HEK293 (cell line): ENCODE results near the gene COX7B2.

ENCODE experiments used
- CTCF ChIA-PET: fragments of 350-600 bp; formaldehyde crosslinking; extraction: SDS; loops from one replicate; lab custom pipeline; 2021; ENCODE audit warnings: antibody characterized with exemption; lab: Yijun Ruan, JAX
- POLR2A ChIA-PET: fragments of 300-600 bp; formaldehyde crosslinking; extraction: SDS; loops from one replicate; lab custom pipeline; 2020; ENCODE audit warnings: antibody characterized with exemption, inconsistent platforms; lab: Yijun Ruan, JAX
- H3K27ac ChIP-seq: fragments of 200-500 bp; sonication (Bioruptor generic); 2 replicates; pipeline ENCODE4 v1.5.1; 2014; ENCODE audit warnings: low read depth, low read length, control low read depth, inconsistent platforms; ENCODE audit errors: extremely low read depth
- H3K36me3 ChIP-seq, 2 experiments: fragments of 200-500 bp in 1 of 2; sonication (Bioruptor generic) in 1 of 2; 1 replicate in 1 of 2; 2 replicates in 1 of 2; pipeline ENCODE4 v1.5.1; 2014 to 2017; ENCODE audit warnings: inconsistent platforms in 2 of 2, low read length in 2 of 2; ENCODE audit not compliant: control insufficient read depth in 2 of 2, insufficient read depth in 1 of 2
- H3K4me1 ChIP-seq: fragments of 200-500 bp; sonication (Bioruptor generic); 2 replicates; pipeline ENCODE4 v1.5.1; 2014; ENCODE audit warnings: mild to moderate bottlenecking, low read length, inconsistent platforms; ENCODE audit not compliant: control insufficient read depth, insufficient read depth
- H3K4me3 ChIP-seq: 2 replicates; pipeline ENCODE4 v1.5.1; 2011; ENCODE audit warnings: low read depth, mild to moderate bottlenecking, control low read depth, low read length, moderate library complexity
- H3K9me3 ChIP-seq: fragments of 200-500 bp; sonication (Bioruptor generic); 2 replicates; pipeline ENCODE4 v1.5.1; 2014; ENCODE audit warnings: low read depth, low read length, inconsistent platforms; ENCODE audit not compliant: control insufficient read depth, insufficient read depth
- EGR2 ChIP-seq: fragments of 450-650 bp; formaldehyde crosslinking; IDR thresholded peaks from 2 replicates; pipeline ENCODE4 v1.5.1; 2016; ENCODE audit warnings: low read depth, missing biosample characterization, missing genetic modification characterization
- FEZF1 ChIP-seq: fragments of 450-650 bp; formaldehyde crosslinking; IDR thresholded peaks from 2 replicates; pipeline ENCODE4 v1.5.1; 2016; ENCODE audit warnings: missing biosample characterization, missing genetic modification characterization
- MEIS1 ChIP-seq: sonication (generic); formaldehyde crosslinking; IDR thresholded peaks from 2 replicates; pipeline ENCODE4 v1.8.1; 2022; ENCODE audit warnings: missing genetic modification reagents, mild to moderate bottlenecking, borderline replicate concordance
- SCRT1 ChIP-seq: fragments of 450-650 bp; formaldehyde crosslinking; IDR thresholded peaks from 2 replicates; pipeline ENCODE4 v1.5.1; 2016; ENCODE audit warnings: missing biosample characterization, missing genetic modification characterization, borderline replicate concordance
- SP2 ChIP-seq: fragments of 450-650 bp; formaldehyde crosslinking; IDR thresholded peaks from 2 replicates; pipeline ENCODE4 v1.5.1; 2016; ENCODE audit warnings: missing biosample characterization, missing genetic modification characterization
- ZBTB1 ChIP-seq: fragments of 450-650 bp; formaldehyde crosslinking; IDR thresholded peaks from 2 replicates; pipeline ENCODE4 v1.5.1; 2016; ENCODE audit warnings: missing biosample characterization, missing genetic modification characterization
- ZBTB26 ChIP-seq: fragments of 450-650 bp; formaldehyde crosslinking; optimal IDR thresholded peaks from 2 replicates; pipeline ENCODE3; 2016; ENCODE audit warnings: missing biosample characterization, mild to moderate bottlenecking, missing genetic modification characterization
- ZBTB44 ChIP-seq: fragments of 450-650 bp; IDR thresholded peaks from 2 replicates; pipeline ENCODE4 v1.5.1; 2018; ENCODE audit warnings: missing biosample characterization, mild to moderate bottlenecking, missing genetic modification characterization
- ZIC2 ChIP-seq: fragments of 450-650 bp; formaldehyde crosslinking; IDR thresholded peaks from 2 replicates; pipeline ENCODE4 v1.5.1; 2016; ENCODE audit warnings: missing biosample characterization, missing genetic modification characterization
- ZNF146 ChIP-seq: fragments of 450-650 bp; formaldehyde crosslinking; IDR thresholded peaks from 2 replicates; pipeline ENCODE4 v1.5.1; 2016; ENCODE audit warnings: missing biosample characterization, missing genetic modification characterization
- ZNF16 ChIP-seq: fragments of 450-650 bp; formaldehyde crosslinking; IDR thresholded peaks from 2 replicates; pipeline ENCODE4 v1.5.1; 2016; ENCODE audit warnings: low read depth, missing biosample characterization, missing genetic modification characterization
- ZNF19 ChIP-seq: fragments of 450-650 bp; formaldehyde crosslinking; IDR thresholded peaks from 2 replicates; pipeline ENCODE4; 2016; ENCODE audit warnings: missing biosample characterization, missing genetic modification characterization, low read depth
- ZNF266 ChIP-seq: fragments of 450-650 bp; formaldehyde crosslinking; IDR thresholded peaks from 2 replicates; pipeline ENCODE4 v1.5.1; 2016; ENCODE audit warnings: missing biosample characterization, missing genetic modification characterization, low read depth
- ZNF362 ChIP-seq: fragments of 450-650 bp; formaldehyde crosslinking; IDR thresholded peaks from 2 replicates; pipeline ENCODE4 v1.5.1; 2016; ENCODE audit warnings: missing biosample characterization, missing genetic modification characterization
- ZNF391 ChIP-seq: fragments of 450-650 bp; formaldehyde crosslinking; IDR thresholded peaks from 2 replicates; pipeline ENCODE4 v1.5.1; 2016; ENCODE audit warnings: low read depth, missing biosample characterization, missing genetic modification characterization, borderline replicate concordance
- ZNF398 ChIP-seq: fragments of 450-650 bp; formaldehyde crosslinking; IDR thresholded peaks from 2 replicates; pipeline ENCODE4 v1.5.1; 2017; ENCODE audit warnings: missing biosample characterization, missing genetic modification characterization
- ZNF600 ChIP-seq: fragments of 450-650 bp; formaldehyde crosslinking; IDR thresholded peaks from 2 replicates; pipeline ENCODE4 v1.5.1; 2016; ENCODE audit warnings: missing biosample characterization, missing genetic modification characterization
- ZNF629 ChIP-seq: fragments of 450-650 bp; formaldehyde crosslinking; IDR thresholded peaks from 2 replicates; pipeline ENCODE4 v1.5.1; 2017; ENCODE audit warnings: missing biosample characterization, missing genetic modification characterization
- ZNF785 ChIP-seq: fragments of 450-650 bp; formaldehyde crosslinking; IDR thresholded peaks from 2 replicates; pipeline ENCODE4 v1.5.1; 2016; ENCODE audit warnings: missing biosample characterization, missing genetic modification characterization
- ZNF830 ChIP-seq: fragments of 450-650 bp; IDR thresholded peaks from 2 replicates; pipeline ENCODE4 v1.5.0; 2018; ENCODE audit warnings: missing biosample characterization, missing genetic modification characterization, low read depth, mild to moderate bottlenecking, moderate library complexity
- ZSCAN16 ChIP-seq: fragments of 450-650 bp; formaldehyde crosslinking; IDR thresholded peaks from 2 replicates; pipeline ENCODE4 v1.5.1; 2016; ENCODE audit warnings: missing biosample characterization, missing genetic modification characterization
- ZXDB ChIP-seq: fragments of 450-650 bp; formaldehyde crosslinking; IDR thresholded peaks from 2 replicates; pipeline ENCODE4 v1.5.1; 2016; ENCODE audit warnings: missing biosample characterization, missing genetic modification characterization

COX7B2 gene

GRCh38 chr4:46947541-46947940 lies 38.5 kb upstream of the COX7B2 start:
- POLR2A ChIA-PET: no interaction called here
- Histone ChIP-seq H3K9me3 (no peaks in the 10 kb centered on the region), H3K27ac (no peak overlapping the region), H3K36me3 (no peaks in the 10 kb centered on the region), H3K4me3 (no peak overlapping the region)
- TF ChIP-seq FEZF1 (tag by site-specific recombination) (no peak), ZNF398 (tag by site-specific recombination) (no peak), ZNF16 (tag by site-specific recombination) (no peak), ZNF19 (no peak), SP2 (tag by site-specific recombination) (no peak), SCRT1 (tag by site-specific recombination) (no peak), ZBTB44 (tag by site-specific recombination) (no peak), ZXDB (tag by site-specific recombination) (no peak), EGR2 (no peak), ZNF785 (tag by site-specific recombination) (no peak)
- TF ChIP-seq, all 188 proteins: peak for 0
- CTCF ChIA-PET: no interaction called here
- no peaks in the 10 kb centered on the region for H3K4me1 ChIP-seq

GRCh38 chr4:46946919-46947536 lies 38.0 kb upstream of the COX7B2 start:
- POLR2A ChIA-PET: no interaction called here
- H3K4me3 ChIP-seq: no peak overlapping the region
- TF ChIP-seq ZNF266 (tag by site-specific recombination) (no peak), ZBTB1 (no peak), ZNF830 (tag by site-specific recombination) (no peak)
- H3K9me3 ChIP-seq: no peaks in the 10 kb centered on the region
- no peaks in the 10 kb centered on the region for H3K36me3 ChIP-seq
- no peak overlapping the region for H3K27ac ChIP-seq
- CTCF ChIA-PET: no interaction called here
- H3K4me1 ChIP-seq: no peaks in the 10 kb centered on the region

- H3K36me3 ChIP-seq: no peaks in the 10 kb centered on the region
- CTCF ChIA-PET: interaction anchor here (0.6 to 1.2 kb wide), 2 partner anchors 13 to 766 kb away, joined by 3 read pairs; no protein-coding TSS in a partner anchor
- no peak overlapping the region for H3K27ac ChIP-seq
- POLR2A ChIA-PET: no interaction called here
- no peak overlapping the region for H3K4me3 ChIP-seq
- H3K9me3 ChIP-seq: no peaks in the 10 kb centered on the region
- no peak for TF ChIP-seq ZNF600 (tag by site-specific recombination)
- no peak for TF ChIP-seq ZBTB26 (tag by site-specific recombination)
- TF ChIP-seq ZSCAN16 (tag by site-specific recombination): no peak
- TF ChIP-seq ZIC2: no peak
- no peak for TF ChIP-seq ZNF146 (tag by site-specific recombination)
- no peak for TF ChIP-seq ZBTB1
- no peak for TF ChIP-seq ZNF629 (tag by site-specific recombination)
- TF ChIP-seq MEIS1 (CRISPR knock-in tag): no peak
- TF ChIP-seq ZNF362 (tag by site-specific recombination): no peak
- no peak for TF ChIP-seq ZNF391 (tag by site-specific recombination)
- H3K4me1 ChIP-seq: no peaks in the 10 kb centered on the region
Measured at GRCh38 chr4:46945062-46945461, 36.0 kb upstream of the COX7B2 start.
